GM12864 (cell line): Measurements from ENCODE around the gene LSP1.
"Not testable (repeated sequence)": the region's sequence is repeated elsewhere in the genome, so short reads cannot be mapped to it uniquely, and the experiment has no call there.

Experiments used
- DNase-seq: peaks from one replicate; pipeline ENCODE4 v3.0.0-alpha.2; 2011; ENCODE audit warnings: low read depth
- H3K4me3 ChIP-seq: 2 replicates; pipeline ENCODE4 v1.5.1; 2011; ENCODE audit warnings: mild to moderate bottlenecking, low read depth, low read length, control low read depth
- TF ChIP-seq, protein P1 (sequence below): IDR thresholded peaks from 2 replicates; pipeline ENCODE4 v1.5.1; 2011; ENCODE audit warnings: low read depth, mild to moderate bottlenecking, moderate library complexity, low read length, control low read depth, inconsistent platforms; ENCODE audit errors: missing control alignments

LSP1 gene

DNA sequence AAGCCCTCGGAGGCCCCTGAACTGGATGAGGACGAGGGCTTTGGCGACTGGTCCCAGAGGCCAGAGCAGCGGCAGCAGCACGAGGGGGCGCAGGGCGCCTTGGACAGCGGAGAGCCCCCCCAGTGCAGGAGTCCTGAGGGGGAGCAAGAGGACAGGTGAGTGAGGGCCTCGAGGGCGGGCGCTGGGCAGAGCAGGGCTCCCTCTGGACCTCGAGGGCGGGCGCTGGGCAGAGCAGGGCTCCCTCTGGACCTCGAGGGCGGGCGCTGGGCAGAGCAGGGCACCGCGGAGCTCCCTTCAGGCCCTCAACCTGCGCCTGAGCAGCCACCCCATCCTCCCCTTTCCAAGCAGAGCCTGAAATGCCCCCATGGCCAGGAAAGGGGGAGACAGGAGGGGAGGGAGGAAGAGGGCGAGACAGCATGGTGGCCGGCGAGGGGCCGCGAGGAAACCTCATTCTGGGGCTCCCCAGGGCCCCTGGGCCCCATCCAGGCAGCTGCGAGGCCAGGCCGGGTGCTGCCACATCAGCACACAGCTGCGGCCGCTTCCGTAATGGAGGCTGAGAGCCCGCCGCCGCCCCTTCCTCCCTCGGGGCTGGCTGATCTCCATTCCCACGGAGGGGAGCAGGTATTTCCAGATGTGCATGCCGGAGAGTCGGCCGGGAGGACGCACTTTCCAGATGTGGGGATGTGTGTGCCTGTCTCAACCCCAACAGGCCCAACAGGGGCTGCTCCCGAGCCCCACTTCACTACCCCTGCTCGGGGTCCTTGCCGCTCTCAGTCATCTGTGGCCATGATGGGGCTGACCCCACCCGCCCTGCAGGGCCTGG lies 28.8 kb downstream of the LSP1 start:
- TF ChIP-seq, protein P1, sequence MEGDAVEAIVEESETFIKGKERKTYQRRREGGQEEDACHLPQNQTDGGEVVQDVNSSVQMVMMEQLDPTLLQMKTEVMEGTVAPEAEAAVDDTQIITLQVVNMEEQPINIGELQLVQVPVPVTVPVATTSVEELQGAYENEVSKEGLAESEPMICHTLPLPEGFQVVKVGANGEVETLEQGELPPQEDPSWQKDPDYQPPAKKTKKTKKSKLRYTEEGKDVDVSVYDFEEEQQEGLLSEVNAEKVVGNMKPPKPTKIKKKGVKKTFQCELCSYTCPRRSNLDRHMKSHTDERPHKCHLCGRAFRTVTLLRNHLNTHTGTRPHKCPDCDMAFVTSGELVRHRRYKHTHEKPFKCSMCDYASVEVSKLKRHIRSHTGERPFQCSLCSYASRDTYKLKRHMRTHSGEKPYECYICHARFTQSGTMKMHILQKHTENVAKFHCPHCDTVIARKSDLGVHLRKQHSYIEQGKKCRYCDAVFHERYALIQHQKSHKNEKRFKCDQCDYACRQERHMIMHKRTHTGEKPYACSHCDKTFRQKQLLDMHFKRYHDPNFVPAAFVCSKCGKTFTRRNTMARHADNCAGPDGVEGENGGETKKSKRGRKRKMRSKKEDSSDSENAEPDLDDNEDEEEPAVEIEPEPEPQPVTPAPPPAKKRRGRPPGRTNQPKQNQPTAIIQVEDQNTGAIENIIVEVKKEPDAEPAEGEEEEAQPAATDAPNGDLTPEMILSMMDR = no peak
- no peak for DNase-seq
- no peak overlapping the region for H3K4me3 ChIP-seq

DNA sequence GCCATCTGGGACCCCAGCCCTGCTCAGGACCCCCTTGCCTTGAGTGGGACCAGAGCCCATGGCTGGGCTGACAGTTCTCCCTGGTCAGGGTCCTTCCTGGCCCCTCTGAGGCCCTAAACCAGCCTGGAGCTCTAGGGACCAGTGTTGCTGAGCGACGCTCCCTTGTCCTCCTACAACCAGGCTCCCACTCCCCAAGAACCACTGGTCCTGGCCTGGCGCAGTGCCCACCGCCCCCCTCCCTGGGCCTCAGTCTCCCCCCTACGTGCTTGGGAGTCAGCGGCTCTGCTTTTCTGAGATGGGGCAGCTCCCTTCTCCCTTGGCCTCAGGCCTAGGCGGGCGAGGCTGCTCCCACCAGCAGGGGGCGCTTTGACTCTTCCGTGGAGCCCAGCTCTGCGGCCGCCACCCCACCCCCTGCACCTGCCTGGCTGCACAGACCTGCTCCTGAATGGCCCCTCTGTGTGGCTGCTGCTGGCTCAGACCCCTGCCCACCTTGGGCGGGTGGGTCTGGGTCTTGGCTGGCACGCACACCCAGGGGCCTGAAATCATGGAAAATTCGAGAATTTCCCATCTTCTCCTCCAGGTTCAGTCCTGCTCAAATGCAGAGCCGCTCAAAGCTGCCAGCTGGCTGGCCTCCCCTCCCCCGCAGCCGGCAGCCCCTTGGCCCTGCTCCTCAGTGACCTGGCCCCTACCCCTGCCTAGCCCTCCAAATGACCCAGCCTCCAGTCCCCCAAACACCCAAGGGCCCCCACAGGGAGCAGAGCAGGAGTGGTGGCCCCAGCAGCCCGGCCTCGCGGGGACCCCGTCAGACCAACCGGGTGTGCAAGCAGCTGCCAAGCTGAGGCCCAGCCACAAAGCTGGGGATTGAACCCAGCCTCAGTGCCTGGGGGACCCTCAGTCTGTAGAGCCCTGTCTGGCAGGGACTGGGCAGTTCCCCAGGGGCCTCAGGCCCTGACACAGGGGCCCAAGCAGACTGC lies 29.7 kb downstream of the LSP1 start:
- no peak overlapping the region for H3K4me3 ChIP-seq
- DNase-seq = no peak
- TF ChIP-seq, protein P1 = peak; percentile 87

DNA sequence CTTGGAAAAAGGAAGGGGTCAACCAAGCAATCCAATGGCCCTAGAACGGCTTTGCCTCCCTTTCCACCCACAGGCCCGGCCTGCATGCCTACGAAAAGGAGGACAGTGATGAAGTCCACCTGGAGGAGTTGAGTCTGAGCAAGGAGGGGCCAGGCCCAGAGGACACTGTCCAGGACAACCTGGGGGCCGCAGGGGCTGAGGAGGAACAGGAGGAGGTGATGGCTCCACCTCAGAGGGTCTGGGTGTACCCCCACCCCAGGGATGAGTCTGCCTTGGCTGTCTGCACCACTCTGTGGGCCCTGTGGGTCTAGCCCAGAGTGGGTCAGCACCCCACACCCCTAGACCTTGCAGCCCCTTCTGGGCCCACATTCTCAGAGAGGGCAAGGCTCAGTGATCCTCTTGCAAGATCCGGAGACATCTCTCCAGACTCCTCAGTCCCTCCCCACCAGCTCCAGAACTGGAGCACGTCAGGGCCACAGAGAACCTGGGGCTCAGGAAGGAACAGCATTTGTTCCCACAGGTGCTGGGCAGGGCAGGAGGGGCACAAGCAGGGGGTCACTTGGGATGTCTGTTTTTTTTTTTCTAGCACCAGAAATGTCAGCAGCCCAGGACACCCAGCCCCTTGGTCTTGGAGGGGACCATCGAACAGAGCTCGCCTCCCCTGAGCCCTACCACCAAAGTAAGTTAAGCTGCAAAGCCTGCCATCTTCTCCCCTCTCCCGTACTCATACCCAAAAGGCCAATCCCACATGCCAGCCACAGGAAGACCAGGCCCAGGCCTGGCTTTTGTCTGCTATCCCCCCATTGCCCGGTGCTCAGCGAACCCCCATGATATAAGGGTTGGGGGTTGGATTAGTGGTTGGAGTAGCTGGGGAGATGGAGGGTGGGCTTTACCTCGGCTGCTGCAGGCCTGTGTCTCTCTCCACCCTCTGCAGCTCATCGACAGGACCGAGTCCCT lies 30.7 kb downstream of the LSP1 start:
- DNase-seq = no peak
- TF ChIP-seq, protein P1 = no peak
- H3K4me3 ChIP-seq = no peak overlapping the region

DNA sequence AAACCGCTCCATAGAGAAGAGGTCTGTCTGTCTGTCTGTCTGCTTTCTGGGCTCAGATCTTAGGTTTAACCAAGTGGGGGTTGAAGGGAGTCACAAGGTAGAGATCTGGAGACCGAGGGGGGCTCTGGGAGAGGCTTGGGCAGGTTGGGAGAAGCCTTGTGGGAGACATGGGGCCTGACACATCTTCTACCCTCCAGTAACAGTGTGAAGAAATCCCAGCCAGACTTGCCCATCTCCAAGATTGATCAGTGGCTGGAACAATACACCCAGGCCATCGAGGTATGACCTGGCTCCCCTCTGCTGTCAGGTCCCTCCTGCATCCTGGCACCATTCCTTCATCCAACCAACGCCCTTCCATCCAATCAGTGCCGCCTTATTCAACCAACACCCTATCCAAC lies 31.4 kb downstream of the LSP1 start:
- TF ChIP-seq, protein P1 = no peak
- DNase-seq = no peak
- no peak overlapping the region for H3K4me3 ChIP-seq

DNA sequence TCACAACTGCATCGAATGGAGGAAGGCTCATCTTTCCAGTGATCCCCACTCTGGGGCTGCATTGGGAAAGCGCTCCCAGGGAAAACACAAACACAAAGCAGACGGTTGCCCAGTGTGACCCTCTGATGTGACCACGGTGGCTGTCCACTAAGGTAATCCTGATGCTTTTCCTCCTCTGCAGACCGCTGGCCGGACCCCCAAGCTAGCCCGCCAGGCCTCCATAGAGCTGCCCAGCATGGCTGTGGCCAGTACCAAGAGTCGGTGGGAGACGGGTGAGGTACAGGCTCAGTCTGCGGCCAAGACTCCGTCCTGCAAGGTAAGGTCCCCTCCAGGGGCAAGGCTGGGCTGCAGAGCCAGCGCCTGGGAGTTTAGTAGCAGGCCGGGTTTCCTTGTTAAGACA lies 33.7 kb downstream of the LSP1 start:
- DNase-seq, H3K4me3 ChIP-seq: not testable (repeated sequence)

DNA sequence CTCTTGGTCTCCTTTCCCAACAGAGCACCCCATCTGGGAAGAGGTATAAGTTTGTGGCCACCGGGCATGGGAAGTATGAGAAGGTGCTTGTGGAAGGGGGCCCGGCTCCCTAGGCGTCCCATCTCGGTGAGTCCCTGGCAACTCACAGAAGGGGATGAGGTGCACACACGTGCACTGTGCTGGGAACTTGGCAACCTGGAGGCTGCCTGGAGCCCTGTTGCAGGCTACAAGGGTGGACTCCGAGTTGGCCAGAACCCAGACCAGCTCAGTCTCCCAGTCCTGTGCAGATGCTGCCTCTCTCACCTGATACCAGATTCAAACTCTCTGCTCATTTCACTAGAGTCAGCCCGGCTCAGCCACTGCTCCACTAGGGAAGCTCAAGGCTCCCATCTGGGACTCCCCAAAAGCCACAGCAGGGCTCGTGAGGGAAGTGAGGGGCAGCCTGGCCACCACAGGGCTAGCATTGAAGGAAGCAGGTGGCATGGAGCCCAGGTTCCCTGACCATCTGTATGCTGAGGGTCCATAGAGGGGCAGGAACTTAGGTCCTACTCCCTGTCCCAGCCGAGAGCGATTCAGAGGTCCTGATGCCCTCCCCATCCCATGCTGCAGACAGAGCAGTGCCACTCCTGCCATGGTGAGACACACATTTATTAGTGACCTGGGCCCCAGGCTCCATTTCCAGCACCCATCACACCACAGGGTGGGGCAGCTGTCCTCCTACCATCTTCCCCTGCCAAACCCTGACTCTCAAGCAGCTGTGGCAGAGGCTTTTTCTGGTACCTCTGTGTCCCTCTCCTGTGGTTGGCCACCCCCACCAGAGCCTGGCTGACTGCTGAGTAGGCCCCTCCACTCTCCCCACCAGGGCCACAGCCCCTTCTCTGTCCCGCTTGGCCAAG lies 34.8 kb downstream of the LSP1 start:
- no peak for DNase-seq
- TF ChIP-seq, protein P1 = no peak
- no peak overlapping the region for H3K4me3 ChIP-seq
